NCI-H1930 (cell line): ENCODE data around the gene ERBB4.
A peak's percentile ranks its signal among the peaks of the same experiment; 100 is the strongest.
"Not testable (repeated sequence)": the region's sequence is repeated elsewhere in the genome, so short reads cannot be mapped to it uniquely, and the experiment has no call there.

ENCODE experiments used
- DNase-seq, 2 experiments: peaks; one replicate each; lab custom pipeline; 2025; lab: John Stamatoyannopoulos, UW

ERBB4 gene

DNA sequence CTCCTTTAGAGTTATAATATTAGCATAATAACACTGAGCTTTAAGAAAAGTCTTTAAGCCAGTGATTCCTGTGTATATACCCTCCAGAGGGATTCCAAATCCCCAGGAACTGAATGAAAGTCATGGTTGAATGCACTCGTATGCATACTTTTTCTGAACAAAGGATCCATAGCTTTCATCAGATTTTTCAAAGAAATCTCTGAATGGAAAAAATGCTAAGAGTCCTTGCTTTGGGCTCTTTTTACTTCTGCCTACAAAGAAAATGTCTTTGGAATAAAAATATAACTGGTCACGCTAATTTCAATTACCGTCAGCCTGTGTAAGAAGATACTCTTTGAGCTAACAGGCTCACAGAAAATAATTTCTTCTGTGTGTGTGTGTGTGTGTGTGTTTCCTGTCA, 939.5 kb downstream of the ERBB4 start:
- no peak for DNase-seq

GRCh38 chr2:211598238-211598637, 940.4 kb downstream of the ERBB4 start:
- DNase-seq: no peak

DNA sequence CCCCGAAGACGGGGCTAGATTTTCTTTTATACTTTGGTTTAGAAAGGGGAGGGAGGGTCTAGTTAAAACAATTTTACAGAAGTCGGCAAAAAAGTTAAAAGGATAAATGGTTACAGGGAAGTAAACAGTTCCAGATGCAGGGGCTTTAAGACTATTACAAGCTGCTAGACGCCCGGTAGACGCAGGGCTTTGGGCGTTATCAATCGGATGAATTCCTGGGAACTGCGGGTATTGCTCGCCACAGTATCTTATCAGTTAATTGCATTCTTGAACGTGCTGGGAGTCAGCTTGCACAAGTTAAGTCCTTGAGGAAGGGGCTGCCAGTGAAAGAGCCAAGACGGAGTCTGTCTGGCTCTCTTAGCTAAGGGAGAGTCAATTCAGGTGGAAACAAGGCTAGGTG, 946.6 kb downstream of the ERBB4 start:
- not testable (repeated sequence) for DNase-seq

GRCh38 chr2:211591426-211591825, 947.2 kb downstream of the ERBB4 start:
- DNase-seq: no peak

GRCh38 chr2:211568439-211568838, 970.2 kb downstream of the ERBB4 start:
- no peak for DNase-seq

- DNase-seq: no peak
Observed at GRCh38 chr2:211564441-211564840, 974.2 kb downstream of the ERBB4 start.

GRCh38 chr2:211545582-211545981, 993.0 kb downstream of the ERBB4 start:
- DNase-seq: no peak

- no peak for DNase-seq
Observed at GRCh38 chr2:211534632-211535031, 1004.0 kb downstream of the ERBB4 start.

DNA sequence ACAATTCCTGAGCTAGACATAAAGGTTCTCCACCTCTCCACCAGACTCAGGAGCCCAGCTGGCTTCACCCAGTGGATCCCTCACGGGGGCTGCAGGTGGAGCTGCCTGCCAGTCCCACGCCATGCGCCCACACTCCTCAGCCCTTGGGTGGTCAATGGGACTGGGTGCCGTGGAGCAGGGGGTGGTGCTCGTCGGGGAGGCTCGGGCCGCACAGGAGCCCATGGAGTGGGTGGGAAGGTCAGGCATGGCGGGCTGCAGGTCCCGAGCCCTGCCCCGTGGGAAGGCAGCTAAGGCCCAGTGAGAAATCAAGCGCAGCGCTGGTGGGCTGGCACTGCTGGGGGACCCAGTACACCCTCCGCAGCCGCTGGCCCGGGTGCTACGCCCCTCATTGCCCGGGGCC, 1014.4 kb downstream of the ERBB4 start:
- DNase-seq: not testable (repeated sequence)

DNA sequence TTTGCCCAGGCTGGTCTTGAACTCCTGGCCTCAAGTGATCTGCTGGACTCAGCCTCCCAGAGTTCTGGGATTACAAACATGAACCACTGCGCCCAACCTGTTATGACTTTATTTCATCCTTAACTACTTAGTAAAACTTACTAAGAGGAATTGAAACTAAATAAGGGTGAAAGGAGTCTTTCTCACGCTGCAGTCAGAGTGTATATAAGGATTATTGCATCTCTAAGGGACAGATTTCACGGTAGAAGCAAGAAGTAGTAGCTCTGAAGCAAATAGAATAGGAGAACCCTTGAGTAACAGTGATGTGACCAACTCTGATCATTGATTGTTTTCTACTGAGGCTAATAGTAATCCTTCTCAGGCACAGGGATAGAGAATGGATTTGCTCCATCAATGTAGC, 1022.1 kb downstream of the ERBB4 start:
- DNase-seq: no peak

DNA sequence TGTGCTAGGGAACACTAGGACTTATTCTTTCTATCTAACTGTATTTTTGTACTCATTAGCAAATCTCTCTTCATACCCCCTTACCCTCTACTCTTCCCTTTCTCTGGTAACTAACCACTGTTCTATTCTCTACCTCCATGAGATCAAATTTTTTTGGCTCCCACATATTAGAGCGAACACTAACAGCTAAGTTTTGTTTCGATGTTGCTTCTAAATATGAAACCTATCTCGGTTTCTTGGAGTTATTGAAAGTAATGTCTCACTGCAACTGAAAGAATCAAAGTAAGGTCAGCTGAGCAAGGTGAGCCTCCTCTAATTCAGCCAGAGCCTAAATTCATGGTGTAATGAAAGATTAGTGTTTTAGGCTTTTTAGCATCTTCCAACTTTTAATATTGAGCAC, 1024.6 kb downstream of the ERBB4 start:
- no peak for DNase-seq

DNA sequence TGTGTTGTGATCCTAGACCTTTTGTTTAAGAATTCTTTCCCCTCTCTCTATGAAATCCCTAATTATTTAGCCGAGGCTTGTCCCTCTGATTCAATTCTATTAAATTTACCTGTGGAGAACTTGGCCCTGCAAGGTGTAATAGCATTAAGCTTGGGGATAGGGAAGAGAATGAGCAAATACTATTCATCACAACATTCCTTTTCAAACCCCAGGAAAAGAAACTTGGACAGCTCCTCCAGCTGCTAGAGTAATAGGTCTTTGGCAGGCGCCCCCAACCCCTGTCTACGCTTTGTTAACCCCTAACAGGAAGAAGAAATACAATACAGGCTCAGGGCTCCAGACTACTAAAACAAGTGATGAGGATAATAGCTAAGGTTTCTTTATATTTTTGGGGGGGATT, 1025.2 kb downstream of the ERBB4 start:
- no peak for DNase-seq

DNA sequence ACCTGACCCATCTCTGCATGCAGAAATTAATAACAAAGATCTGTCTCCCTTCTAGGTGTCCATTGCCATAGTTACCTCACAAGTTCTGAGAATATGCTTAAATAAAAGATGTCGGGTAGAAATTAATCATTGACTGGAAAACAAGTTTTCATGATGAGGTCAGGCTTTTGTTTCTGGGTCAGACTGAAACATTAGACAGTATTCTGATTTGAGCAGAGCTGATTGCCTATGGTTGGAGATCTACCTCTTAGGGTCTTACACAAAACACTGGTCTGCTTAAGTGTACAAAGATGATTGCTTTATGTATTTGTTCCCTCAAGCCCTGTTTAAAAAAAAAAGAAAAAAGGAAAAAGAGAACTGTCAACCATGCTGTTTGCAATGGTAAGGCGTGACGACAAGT, 1025.8 kb downstream of the ERBB4 start:
- DNase-seq: no peak

GRCh38 chr2:211503856-211504255, 1034.7 kb downstream of the ERBB4 start:
- DNase-seq: no peak

DNA sequence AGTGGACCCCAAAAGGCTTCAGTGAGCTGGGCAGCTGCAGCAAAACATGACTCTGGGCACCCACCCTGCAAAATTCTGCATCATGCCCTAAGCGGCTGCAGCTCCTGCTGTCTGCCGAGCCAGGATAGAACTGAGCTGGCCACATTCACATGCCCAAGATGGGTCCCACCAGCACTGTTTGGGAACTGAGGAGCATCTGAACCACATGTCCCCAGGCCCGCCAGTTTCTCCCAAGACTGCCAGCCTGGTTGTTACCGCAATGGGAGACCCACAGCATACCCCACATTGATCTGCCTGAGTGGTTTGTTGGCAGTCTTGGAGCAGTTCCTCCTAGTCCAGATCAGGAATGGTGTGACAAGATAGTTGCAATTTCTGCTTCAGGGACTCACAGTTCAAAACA, 1035.4 kb downstream of the ERBB4 start:
- no peak for DNase-seq

GRCh38 chr2:211498551-211499205, 1039.9 kb downstream of the ERBB4 start:
- peak in 1 of 2 experiments; percentile 13 for DNase-seq

- no peak for DNase-seq
Observed at GRCh38 chr2:211495339-211495738, 1043.3 kb downstream of the ERBB4 start.

DNA sequence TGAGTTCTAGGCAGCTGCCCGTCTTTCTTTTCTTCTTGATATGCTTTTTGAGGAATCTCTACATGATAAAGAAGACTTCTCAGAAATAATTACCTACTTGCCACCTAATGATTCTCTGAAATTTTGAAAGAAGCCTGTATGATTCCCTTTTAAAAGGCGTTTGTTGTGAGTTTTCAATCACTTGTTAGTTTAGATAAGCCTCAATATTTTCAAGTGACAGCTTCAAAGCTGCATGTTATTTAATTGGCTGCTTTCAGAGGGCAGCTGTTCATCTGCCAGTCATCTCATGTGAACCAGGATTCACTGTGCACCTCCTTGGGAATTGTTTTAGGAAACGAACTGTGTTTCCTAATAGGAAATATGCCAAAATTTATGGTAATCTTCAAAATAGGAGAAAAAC, 1044.1 kb downstream of the ERBB4 start:
- DNase-seq: no peak

DNA sequence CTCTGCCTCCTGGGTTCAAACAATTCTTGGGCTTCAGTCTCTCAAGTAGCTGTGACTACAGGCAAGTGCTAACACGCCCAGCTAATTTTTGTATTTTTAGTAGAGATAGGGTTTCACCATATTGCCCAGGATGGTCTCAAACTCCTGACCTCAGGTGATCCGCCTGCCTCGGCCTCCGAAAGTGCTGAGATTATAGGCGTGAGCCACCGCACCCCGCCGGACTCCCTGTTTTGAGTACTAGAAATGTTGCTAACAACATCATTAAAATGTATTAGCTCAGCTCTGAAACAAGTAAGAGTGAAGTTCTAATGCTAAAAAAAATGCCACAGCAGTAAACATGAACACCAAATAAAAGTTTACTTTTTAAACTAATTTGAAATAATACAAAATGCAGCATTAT, 1044.5 kb downstream of the ERBB4 start:
- DNase-seq: no peak

- no peak for DNase-seq
Observed at GRCh38 chr2:211487733-211488132, 1050.9 kb downstream of the ERBB4 start.

DNA sequence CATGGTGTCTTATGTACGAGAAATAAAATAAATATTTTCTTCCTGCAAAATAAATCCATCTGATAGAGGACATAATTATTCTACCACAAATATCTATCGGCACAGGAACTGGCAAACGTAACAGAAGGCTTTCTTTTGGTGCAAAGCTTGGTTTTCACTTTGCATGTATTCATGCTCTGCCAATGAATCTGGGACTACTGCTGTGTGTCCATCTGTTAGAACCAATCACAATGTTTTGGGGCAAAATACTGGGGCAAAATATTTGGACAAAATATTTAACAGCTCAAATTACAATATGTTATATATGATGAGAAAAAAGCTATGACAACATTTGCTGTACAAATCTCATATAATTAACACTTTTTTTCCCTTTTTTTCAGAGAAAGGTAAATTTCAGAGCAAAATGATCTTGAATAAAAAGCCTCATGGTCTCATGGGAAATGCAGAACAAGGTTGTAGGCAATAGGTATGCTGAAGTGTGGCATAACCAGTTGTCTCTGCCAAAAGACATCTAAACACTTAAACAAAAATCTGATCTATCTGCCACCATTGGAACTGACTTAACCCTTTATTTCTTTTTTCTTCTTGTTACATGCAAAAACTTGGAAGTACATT, 1059.0 kb downstream of the ERBB4 start:
- no peak for DNase-seq

- DNase-seq: no peak
Observed at GRCh38 chr2:211477537-211478275, 1060.9 kb downstream of the ERBB4 start.

- no peak for DNase-seq
Observed at GRCh38 chr2:211473116-211473515, 1065.5 kb downstream of the ERBB4 start.
